A549 (cell line): ENCODE data around the gene ZNF581. TPM values are rescaled to one million over a fixed set of nuclear protein-coding genes. Genes with fewer than 3 reads are reported as not detected.

Source experiments
- ATAC-seq, 2 experiments: fragments of 200-7000 bp in 1 of 2; fragments of >200 bp in 1 of 2; cut with Nextera tagmentation in 1 of 2; cut with Tn5 transposase in 1 of 2; 3 replicates each; pipeline versions ENCODE4 v1.8.0 to v1.9.1; 2018 to 2020; ENCODE audit warnings: mild to moderate bottlenecking in 1 of 2, moderate library complexity in 1 of 2
- CTCF ChIA-PET: fragments of 300-600 bp; sonication (Branson Sonifier 250); formaldehyde crosslinking; extraction: SDS; loops from one replicate; lab custom pipeline; 2021; ENCODE audit warnings: antibody characterized with exemption, inconsistent platforms; lab: Yijun Ruan, JAX
- POLR2A ChIA-PET: fragments of 350-600 bp; formaldehyde crosslinking; extraction: SDS; loops from one replicate; lab custom pipeline; 2021; ENCODE audit warnings: antibody characterized with exemption, inconsistent platforms; lab: Yijun Ruan, JAX
- DNase-seq, 2 experiments: peaks; one replicate each; pipeline versions ENCODE4 v3.0.0 to v3.0.0-alpha.2; 2011 to 2016; ENCODE audit warnings: low read depth in 1 of 2, low spot score in 1 of 2
- FAIRE-seq: peaks from 2 replicates; lab custom pipeline; 2011; peaks lifted over from hg19 to GRCh38; lab: Jason Lieb, UNC
- H3K27ac ChIP-seq, 2 experiments: fragments of >200 bp; sonication (Bioruptor Twin); formaldehyde crosslinking; 3 replicates each; pipeline ENCODE4 v1.5.1; 2016 to 2017
- H3K4me1 ChIP-seq: fragments of >200 bp; sonication (Bioruptor Twin); formaldehyde crosslinking; 3 replicates; pipeline ENCODE4 v1.6.1; 2016
- H3K4me2 ChIP-seq: fragments of >200 bp; sonication (Bioruptor Twin); formaldehyde crosslinking; 3 replicates; pipeline ENCODE4 v1.6.1; 2016
- H3K4me3 ChIP-seq: fragments of >200 bp; sonication (Bioruptor Twin); formaldehyde crosslinking; 3 replicates; pipeline ENCODE4 v1.5.1; 2016
- H3K9me3 ChIP-seq: fragments of >200 bp; sonication (Bioruptor Twin); formaldehyde crosslinking; 3 replicates; pipeline ENCODE4 v1.6.1; 2016
- BHLHE40 ChIP-seq: IDR thresholded peaks from 2 replicates; pipeline ENCODE4 v1.6.1; 2012; ENCODE audit warnings: low read depth, low read length, inconsistent platforms
- CBX8 ChIP-seq: fragments of 200-600 bp; sonication (generic); IDR thresholded peaks from 2 replicates; pipeline ENCODE4 v1.6.1; 2016
- ELK1 ChIP-seq: fragments of 150-350 bp; IDR thresholded peaks from 2 replicates; pipeline ENCODE4 v1.6.1; 2014; ENCODE audit warnings: low read depth, mild to moderate bottlenecking, low read length
- GATA3 ChIP-seq: IDR thresholded peaks from 2 replicates; pipeline ENCODE4 v1.6.1; 2012; ENCODE audit warnings: borderline replicate concordance
- JUNB ChIP-seq: fragments of >200 bp; sonication (Bioruptor Twin); formaldehyde crosslinking; IDR thresholded peaks from 2 replicates; pipeline ENCODE4 v1.6.1; 2016
- NPAS2 ChIP-seq: fragments of 250-450 bp; sonication (Bioruptor Pico); IDR thresholded peaks from 2 replicates; pipeline ENCODE4 v1.8.0; 2022; ENCODE audit warnings: mild to moderate bottlenecking, moderate library complexity, borderline replicate concordance
- POLR2AphosphoS2 ChIP-seq: conservative IDR thresholded peaks from 2 replicates; pipeline ENCODE4 v1.6.1; 2012; ENCODE audit warnings: low read length, improper control_type of control experiment, inconsistent platforms
- RAD21 ChIP-seq, 2 experiments: fragments of >200 bp in 1 of 2; sonication (Bioruptor Twin) in 1 of 2; formaldehyde crosslinking in 1 of 2; IDR thresholded peaks in 1 of 2; conservative IDR thresholded peaks in 1 of 2; 2 replicates in 1 of 2; 3 replicates in 1 of 2; pipeline ENCODE4 v1.6.1; 2012 to 2018; ENCODE audit warnings: inconsistent platforms in 1 of 2
- SMC3 ChIP-seq: fragments of >200 bp; sonication (Bioruptor Twin); formaldehyde crosslinking; IDR thresholded peaks from 3 replicates; pipeline ENCODE4 v1.6.1; 2018; ENCODE audit warnings: inconsistent platforms
- SREBF2 ChIP-seq: fragments of 450-650 bp; IDR thresholded peaks from 2 replicates; pipeline ENCODE4 v1.6.1; 2014; ENCODE audit warnings: mild to moderate bottlenecking, moderate library complexity
- TFCP2L1 ChIP-seq: fragments of 250-450 bp; sonication (Bioruptor Pico); IDR thresholded peaks from 2 replicates; pipeline ENCODE4 v1.5.0; 2021; ENCODE audit warnings: mild to moderate bottlenecking
- WGBS: methylation state at CpG from one replicate; pipeline ENCODE4 v1.1.6; 2017; ENCODE audit errors: missing lambda C conversion rate; 5-methylcytosine and 5-hydroxymethylcytosine counted together
- polyA plus RNA-seq, 4 experiments: library from polyadenylated mRNA; depleted of rRNA in 3 of 4; stranded (reverse); fragments of >200 nt; fragmentation: RNase III in 1 of 4; extraction: RNeasy Plus Mini Kit Qiagen cat#74134 plus additional on column Dnase treatment in 1 of 4; gene quantifications; 2 replicates in 3 of 4; 3 replicates in 1 of 4; pipeline ENCODE4 v1.2.3, GENCODE V29; 2011 to 2017
- TF ChIP-seq, protein P1 (sequence below): fragments of 250-450 bp; sonication (Bioruptor Pico); IDR thresholded peaks from 2 replicates; pipeline ENCODE4 v1.5.0; 2021; ENCODE audit warnings: mild to moderate bottlenecking, moderate library complexity, borderline replicate concordance

The ZNF581 gene
- polyA plus RNA-seq, 2 of the 4 experiments (the other 2 are of a cell fraction) = 13.9 to 24.9 TPM

DNA sequence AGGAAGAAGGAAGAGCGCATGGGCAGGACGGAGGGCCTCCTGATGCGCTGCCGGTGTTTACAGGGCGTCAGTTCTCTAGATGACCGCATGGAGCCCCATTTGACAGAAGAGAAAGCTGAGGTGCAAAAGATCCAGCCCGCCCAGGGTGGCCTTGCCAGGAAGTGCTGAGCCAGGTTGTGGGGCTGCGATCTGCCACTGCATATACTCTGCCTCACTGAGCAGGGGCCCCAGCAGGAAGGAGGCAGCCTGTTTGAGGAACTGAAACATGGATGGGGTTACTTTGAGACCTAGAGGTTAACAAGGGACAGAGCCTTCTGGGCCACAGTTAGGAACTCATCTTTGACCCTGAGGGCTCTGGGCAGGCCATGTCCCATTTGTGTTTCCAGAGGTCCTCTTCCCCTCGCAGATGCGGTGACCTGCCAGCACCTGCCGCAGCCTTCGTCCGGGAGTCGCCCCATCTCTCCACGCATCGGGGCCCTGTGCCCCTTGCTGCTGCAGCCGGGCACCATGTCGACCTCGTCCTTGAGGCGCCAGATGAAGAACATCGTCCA is 34.7 kb downstream of the ZNF581 start:
- H3K4me1 ChIP-seq = peaks cover 29% of the 10 kb centered on the region
- H3K4me2 ChIP-seq = no peak overlapping the region
- POLR2A ChIA-PET = no interaction called here
- ATAC-seq (no peak), FAIRE-seq (no peak), DNase-seq (no peak)
- WGBS = 95% methylated on average over 21 of the region's 21 CpGs
- no peak for TF ChIP-seq SREBF2
- no peak overlapping the region for H3K4me3 ChIP-seq
- CTCF ChIA-PET = no interaction called here
- H3K9me3 ChIP-seq = no peaks in the 10 kb centered on the region
- H3K27ac ChIP-seq = no peak overlapping the region

DNA sequence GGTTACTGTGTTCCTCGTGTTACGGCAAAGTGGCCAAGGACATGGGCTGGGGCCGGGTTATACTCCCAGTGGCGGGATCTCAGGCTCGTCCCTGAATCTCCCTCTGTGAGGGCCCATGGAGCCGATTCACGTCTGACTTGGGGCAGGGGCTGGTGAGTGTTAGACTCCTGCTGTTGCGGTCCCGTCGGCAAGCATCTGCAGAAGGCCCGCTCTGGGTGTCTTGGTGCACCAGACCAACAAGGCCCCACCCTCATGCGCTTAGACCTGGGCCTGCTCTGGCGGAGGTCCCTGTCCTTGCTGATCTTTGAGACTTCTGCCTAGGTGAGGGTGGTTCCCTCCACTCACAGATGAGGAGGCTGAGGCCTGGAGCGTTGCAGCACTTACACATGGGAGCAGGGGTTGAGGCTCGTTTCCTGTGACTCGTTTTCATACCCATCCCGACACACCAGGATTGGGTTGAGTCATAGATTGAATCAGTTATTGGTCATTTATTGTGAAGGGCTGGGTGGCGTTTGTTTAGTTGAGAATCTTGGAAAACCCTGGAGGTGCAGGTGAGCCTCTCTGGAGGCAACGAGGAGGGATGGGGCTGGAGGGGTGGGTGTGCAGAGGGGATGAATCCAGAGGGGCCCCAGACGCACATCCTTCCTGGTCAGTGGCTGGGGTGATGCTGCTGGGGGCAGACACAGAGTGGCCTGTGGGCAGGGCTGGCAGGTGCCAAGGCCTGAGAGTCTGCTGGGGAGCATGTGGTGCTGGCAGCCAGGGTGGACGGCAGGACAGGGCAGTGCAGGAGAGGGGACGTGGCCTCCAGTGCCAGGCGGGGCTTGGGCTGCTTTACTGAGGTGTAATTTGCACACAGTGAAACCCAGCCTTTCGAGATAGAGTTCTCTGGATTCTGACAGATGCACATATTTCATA is 36.2 kb downstream of the ZNF581 start:
- 80% methylated on average over 24 of the region's 24 CpGs for WGBS
- DNase-seq = no peak
- Histone ChIP-seq H3K4me1 (peaks cover 16% of the 10 kb centered on the region), H3K4me2 (no peak overlapping the region), H3K9me3 (no peaks in the 10 kb centered on the region), H3K4me3 (no peak overlapping the region), H3K27ac (no peak overlapping the region)
- ChIA-PET CTCF (no interaction called here), POLR2A (no interaction called here)
- ATAC-seq = no peak
- TF ChIP-seq POLR2AphosphoS2 = no peak
- no peak for TF ChIP-seq BHLHE40
- TF ChIP-seq SMC3 = no peak
- TF ChIP-seq TFCP2L1 (CRISPR knock-in tag) = no peak
- FAIRE-seq = no peak

DNA sequence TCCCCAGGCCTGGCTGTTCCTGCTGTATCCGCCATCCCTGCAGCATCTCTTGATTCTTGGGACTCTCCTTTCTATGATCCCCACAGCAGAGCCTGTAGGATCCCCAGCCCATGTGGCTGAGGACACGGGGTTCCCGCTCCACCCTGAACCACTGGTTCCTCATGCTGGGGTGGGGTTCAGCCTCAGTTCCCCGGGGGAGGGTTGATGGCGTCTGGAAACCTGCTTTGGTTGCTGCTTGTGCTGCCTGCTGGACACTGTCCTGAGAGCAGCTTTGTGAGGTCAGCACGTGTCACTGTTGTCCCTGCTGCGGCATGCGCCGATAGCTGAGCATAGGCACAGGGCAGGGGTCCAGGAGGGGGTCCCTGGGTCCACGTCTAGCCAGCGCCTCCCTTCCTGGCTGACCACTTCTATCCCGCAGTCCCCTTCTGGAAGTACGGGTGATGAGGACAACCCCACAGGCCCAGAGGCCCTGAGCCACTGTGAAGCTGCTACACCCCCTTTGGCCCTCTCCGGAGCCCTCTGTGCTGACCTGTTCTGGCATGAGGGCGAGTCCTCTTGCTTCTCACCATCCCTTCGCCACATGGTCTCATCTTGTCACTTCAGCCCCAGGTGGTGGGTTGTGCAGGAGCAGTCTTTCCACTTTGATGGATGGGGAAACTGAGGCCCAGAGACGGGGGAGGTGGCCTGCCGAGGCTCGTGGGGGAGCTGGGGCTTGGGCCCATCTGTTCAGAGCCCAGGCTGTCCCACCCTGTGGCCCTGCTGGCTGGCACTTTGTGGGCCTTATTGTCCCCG is 37.1 kb downstream of the ZNF581 start:
- ChIA-PET POLR2A (interaction anchor here (1.3 kb wide), 1 partner anchor 26 kb away, joined by 3 read pairs; the partner anchor contains the start of gene U2AF2), CTCF (interaction anchor here (0.9 kb wide), 1 partner anchor 13 kb away, joined by 3 read pairs; no protein-coding TSS in a partner anchor)
- peaks cover 16% of the 10 kb centered on the region for H3K4me1 ChIP-seq
- no peak overlapping the region for H3K4me3 ChIP-seq
- no peak for DNase-seq
- no peaks in the 10 kb centered on the region for H3K9me3 ChIP-seq
- no peak for TF ChIP-seq CBX8
- no peak for TF ChIP-seq GATA3
- no peak for TF ChIP-seq NPAS2 (CRISPR knock-in tag)
- TF ChIP-seq RAD21 (conservative IDR thresholded peaks at IDR 0.05 in 1 of 2, IDR thresholded peaks at IDR 0.05 in 1 of 2) = no peak
- no peak for TF ChIP-seq ELK1
- no peak for TF ChIP-seq POLR2AphosphoS2
- TF ChIP-seq, protein P1, sequence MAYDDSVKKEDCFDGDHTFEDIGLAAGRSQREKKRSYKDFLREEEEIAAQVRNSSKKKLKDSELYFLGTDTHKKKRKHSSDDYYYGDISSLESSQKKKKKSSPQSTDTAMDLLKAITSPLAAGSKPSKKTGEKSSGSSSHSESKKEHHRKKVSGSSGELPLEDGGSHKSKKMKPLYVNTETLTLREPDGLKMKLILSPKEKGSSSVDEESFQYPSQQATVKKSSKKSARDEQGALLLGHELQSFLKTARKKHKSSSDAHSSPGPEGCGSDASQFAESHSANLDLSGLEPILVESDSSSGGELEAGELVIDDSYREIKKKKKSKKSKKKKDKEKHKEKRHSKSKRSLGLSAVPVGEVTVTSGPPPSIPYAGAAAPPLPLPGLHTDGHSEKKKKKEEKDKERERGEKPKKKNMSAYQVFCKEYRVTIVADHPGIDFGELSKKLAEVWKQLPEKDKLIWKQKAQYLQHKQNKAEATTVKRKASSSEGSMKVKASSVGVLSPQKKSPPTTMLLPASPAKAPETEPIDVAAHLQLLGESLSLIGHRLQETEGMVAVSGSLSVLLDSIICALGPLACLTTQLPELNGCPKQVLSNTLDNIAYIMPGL = no peak
- TF ChIP-seq JUNB = no peak
- no peak for ATAC-seq
- no peak overlapping the region for H3K4me2 ChIP-seq
- H3K27ac ChIP-seq = no peak overlapping the region
- 90% methylated on average over 20 of the region's 20 CpGs for WGBS
- no peak for FAIRE-seq
